HepG2 (cell line): ENCODE results near the gene NLGN3.

ENCODE experiments used
- ATF1 ChIP-seq: IDR thresholded peaks from 2 replicates; pipeline ENCODE4 v1.6.1; 2016; ENCODE audit warnings: mild to moderate bottlenecking, control low read depth
- ATM ChIP-seq: fragments of 450-650 bp; IDR thresholded peaks from 2 replicates; pipeline ENCODE4 v1.7.1; 2017; ENCODE audit warnings: mild to moderate bottlenecking, borderline replicate concordance
- CCAR2 ChIP-seq: fragments of 200-400 bp; formaldehyde crosslinking; optimal IDR thresholded peaks from 2 replicates; pipeline ENCODE3; 2018; ENCODE audit warnings: low read depth, mild to moderate bottlenecking, low read length, moderate library complexity
- GZF1 ChIP-seq: sonication (generic); formaldehyde crosslinking; IDR thresholded peaks from 2 replicates; pipeline ENCODE4 v1.5.1; 2020; ENCODE audit warnings: mild to moderate bottlenecking, missing genetic modification reagents
- KLF11 ChIP-seq: IDR thresholded peaks from 2 replicates; pipeline ENCODE4 v1.6.1; 2016; ENCODE audit warnings: missing compliant biosample characterization
- POLR2AphosphoS5 ChIP-seq: IDR thresholded peaks from 2 replicates; pipeline ENCODE4 v1.6.1; 2012; ENCODE audit warnings: low read depth, low read length
- TSC22D2 ChIP-seq: sonication (generic); formaldehyde crosslinking; IDR thresholded peaks from 2 replicates; pipeline ENCODE4 v1.5.1; 2020; ENCODE audit warnings: missing genetic modification reagents, mild to moderate bottlenecking, borderline replicate concordance
- YY1 ChIP-seq: IDR thresholded peaks from 2 replicates; pipeline ENCODE4 v1.6.1; 2011; ENCODE audit warnings: low read length, low read depth, moderate library complexity, mild to moderate bottlenecking; ENCODE audit not compliant: insufficient read depth, insufficient replicate concordance
- ZFX ChIP-seq: sonication (generic); formaldehyde crosslinking; IDR thresholded peaks from 2 replicates; pipeline ENCODE4 v1.4.0; 2020; ENCODE audit warnings: mild to moderate bottlenecking, low read depth, missing genetic modification reagents, moderate library complexity
- TF ChIP-seq, protein P1 (sequence below), 2 experiments: IDR thresholded peaks; 2 replicates each; pipeline ENCODE4 v1.6.1; 2011 to 2012; ENCODE audit warnings: low read length in 2 of 2, borderline replicate concordance in 1 of 2, low read depth in 1 of 2, mild to moderate bottlenecking in 1 of 2, moderate library complexity in 1 of 2
- TF ChIP-seq, protein P2 (sequence below): sonication (generic); formaldehyde crosslinking; IDR thresholded peaks from 2 replicates; pipeline ENCODE4 v1.5.0; 2020; ENCODE audit warnings: mild to moderate bottlenecking, missing genetic modification reagents, moderate library complexity
- TF ChIP-seq, protein P3 (sequence below): IDR thresholded peaks from 2 replicates; pipeline ENCODE4 v1.6.1; 2012; ENCODE audit warnings: inconsistent platforms
- TF ChIP-seq, protein P4 (sequence below): sonication (generic); formaldehyde crosslinking; conservative IDR thresholded peaks from 2 replicates; pipeline ENCODE4 v1.8.1; 2023; ENCODE audit warnings: missing genetic modification reagents
- TF ChIP-seq, protein P5 (sequence below): sonication (generic); formaldehyde crosslinking; IDR thresholded peaks from 2 replicates; pipeline ENCODE4 v1.8.0; 2022; ENCODE audit warnings: missing genetic modification reagents, mild to moderate bottlenecking, inconsistent platforms, borderline replicate concordance

DNA sequence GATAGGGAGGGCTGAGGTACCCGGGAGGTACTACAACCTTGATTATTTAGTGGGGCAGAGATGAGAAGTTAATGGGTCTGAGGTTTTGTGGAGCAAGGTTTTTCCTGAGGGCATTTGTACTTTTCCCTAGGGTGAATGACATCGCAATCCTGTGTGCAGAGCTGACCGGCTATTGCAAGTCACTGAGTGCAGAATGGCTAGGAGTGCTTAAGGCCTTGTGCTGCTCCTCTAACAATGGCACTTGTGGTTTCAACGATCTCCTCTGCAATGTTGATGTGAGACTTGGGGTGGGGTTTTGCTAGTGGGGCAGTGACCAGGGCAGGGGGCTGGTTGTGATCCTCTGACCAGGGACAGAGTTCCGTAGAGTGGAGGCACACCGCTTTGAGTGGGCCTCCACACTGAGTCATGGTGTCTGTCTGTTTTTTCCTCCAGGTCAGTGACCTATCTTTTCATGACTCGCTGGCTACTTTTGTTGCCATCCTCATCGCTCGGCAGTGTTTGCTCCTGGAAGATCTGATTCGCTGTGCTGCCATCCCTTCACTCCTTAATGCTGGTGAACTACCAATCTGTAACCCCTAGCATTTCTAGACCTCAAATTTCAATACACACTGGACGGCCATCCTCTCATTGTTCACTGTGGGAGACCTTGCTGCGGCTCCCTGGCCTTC is 16.3 kb upstream of the NLGN3 start:
- TF ChIP-seq ZFX (CRISPR knock-in tag) (no peak), YY1 (no peak), GZF1 (CRISPR knock-in tag) (no peak), TSC22D2 (CRISPR knock-in tag) (no peak), POLR2AphosphoS5 (no peak), ATM (no peak), KLF11 (CRISPR knock-in tag) (no peak), ATF1 (CRISPR knock-in tag) (no peak), CCAR2 (no peak)
- TF ChIP-seq, protein P1, sequence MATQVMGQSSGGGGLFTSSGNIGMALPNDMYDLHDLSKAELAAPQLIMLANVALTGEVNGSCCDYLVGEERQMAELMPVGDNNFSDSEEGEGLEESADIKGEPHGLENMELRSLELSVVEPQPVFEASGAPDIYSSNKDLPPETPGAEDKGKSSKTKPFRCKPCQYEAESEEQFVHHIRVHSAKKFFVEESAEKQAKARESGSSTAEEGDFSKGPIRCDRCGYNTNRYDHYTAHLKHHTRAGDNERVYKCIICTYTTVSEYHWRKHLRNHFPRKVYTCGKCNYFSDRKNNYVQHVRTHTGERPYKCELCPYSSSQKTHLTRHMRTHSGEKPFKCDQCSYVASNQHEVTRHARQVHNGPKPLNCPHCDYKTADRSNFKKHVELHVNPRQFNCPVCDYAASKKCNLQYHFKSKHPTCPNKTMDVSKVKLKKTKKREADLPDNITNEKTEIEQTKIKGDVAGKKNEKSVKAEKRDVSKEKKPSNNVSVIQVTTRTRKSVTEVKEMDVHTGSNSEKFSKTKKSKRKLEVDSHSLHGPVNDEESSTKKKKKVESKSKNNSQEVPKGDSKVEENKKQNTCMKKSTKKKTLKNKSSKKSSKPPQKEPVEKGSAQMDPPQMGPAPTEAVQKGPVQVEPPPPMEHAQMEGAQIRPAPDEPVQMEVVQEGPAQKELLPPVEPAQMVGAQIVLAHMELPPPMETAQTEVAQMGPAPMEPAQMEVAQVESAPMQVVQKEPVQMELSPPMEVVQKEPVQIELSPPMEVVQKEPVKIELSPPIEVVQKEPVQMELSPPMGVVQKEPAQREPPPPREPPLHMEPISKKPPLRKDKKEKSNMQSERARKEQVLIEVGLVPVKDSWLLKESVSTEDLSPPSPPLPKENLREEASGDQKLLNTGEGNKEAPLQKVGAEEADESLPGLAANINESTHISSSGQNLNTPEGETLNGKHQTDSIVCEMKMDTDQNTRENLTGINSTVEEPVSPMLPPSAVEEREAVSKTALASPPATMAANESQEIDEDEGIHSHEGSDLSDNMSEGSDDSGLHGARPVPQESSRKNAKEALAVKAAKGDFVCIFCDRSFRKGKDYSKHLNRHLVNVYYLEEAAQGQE (IDR thresholded peaks at IDR 0.05; ENCODE audit: borderline replicate concordance in 1 of 2, low read depth in 1 of 2, low read length in 2 of 2), result no peak
- TF ChIP-seq, protein P2, sequence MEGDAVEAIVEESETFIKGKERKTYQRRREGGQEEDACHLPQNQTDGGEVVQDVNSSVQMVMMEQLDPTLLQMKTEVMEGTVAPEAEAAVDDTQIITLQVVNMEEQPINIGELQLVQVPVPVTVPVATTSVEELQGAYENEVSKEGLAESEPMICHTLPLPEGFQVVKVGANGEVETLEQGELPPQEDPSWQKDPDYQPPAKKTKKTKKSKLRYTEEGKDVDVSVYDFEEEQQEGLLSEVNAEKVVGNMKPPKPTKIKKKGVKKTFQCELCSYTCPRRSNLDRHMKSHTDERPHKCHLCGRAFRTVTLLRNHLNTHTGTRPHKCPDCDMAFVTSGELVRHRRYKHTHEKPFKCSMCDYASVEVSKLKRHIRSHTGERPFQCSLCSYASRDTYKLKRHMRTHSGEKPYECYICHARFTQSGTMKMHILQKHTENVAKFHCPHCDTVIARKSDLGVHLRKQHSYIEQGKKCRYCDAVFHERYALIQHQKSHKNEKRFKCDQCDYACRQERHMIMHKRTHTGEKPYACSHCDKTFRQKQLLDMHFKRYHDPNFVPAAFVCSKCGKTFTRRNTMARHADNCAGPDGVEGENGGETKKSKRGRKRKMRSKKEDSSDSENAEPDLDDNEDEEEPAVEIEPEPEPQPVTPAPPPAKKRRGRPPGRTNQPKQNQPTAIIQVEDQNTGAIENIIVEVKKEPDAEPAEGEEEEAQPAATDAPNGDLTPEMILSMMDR (CRISPR knock-in tag), result no peak
- TF ChIP-seq, protein P3, sequence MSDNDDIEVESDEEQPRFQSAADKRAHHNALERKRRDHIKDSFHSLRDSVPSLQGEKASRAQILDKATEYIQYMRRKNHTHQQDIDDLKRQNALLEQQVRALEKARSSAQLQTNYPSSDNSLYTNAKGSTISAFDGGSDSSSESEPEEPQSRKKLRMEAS, result no peak
- TF ChIP-seq, protein P4, sequence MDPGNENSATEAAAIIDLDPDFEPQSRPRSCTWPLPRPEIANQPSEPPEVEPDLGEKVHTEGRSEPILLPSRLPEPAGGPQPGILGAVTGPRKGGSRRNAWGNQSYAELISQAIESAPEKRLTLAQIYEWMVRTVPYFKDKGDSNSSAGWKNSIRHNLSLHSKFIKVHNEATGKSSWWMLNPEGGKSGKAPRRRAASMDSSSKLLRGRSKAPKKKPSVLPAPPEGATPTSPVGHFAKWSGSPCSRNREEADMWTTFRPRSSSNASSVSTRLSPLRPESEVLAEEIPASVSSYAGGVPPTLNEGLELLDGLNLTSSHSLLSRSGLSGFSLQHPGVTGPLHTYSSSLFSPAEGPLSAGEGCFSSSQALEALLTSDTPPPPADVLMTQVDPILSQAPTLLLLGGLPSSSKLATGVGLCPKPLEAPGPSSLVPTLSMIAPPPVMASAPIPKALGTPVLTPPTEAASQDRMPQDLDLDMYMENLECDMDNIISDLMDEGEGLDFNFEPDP (CRISPR knock-in tag), result no peak
- TF ChIP-seq, protein P5, sequence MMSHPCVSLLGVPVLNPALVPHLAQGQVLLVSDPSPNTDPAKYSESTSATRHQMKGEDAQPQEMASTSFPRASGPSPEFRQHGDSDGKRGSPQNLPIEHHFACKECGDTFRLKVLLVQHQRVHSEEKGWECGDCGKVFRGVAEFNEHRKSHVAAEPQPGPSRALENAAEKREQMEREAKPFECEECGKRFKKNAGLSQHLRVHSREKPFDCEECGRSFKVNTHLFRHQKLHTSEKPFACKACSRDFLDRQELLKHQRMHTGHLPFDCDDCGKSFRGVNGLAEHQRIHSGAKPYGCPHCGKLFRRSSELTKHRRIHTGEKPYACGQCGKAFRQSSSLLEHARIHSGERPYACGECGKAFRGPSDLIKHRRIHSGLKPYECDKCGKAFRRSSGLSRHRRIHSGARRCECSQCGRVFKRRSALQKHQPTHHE, result no peak
